GM10847 (cell line): ENCODE results near the gene PSAT1.
A peak's percentile ranks its signal among the peaks of the same experiment; 100 is the strongest.

Source experiments
- POLR2A ChIP-seq: IDR thresholded peaks from 2 replicates; pipeline ENCODE4 v1.6.1; 2011; ENCODE audit not compliant: insufficient read length; ENCODE audit errors: extremely low read depth

The PSAT1 gene

DNA sequence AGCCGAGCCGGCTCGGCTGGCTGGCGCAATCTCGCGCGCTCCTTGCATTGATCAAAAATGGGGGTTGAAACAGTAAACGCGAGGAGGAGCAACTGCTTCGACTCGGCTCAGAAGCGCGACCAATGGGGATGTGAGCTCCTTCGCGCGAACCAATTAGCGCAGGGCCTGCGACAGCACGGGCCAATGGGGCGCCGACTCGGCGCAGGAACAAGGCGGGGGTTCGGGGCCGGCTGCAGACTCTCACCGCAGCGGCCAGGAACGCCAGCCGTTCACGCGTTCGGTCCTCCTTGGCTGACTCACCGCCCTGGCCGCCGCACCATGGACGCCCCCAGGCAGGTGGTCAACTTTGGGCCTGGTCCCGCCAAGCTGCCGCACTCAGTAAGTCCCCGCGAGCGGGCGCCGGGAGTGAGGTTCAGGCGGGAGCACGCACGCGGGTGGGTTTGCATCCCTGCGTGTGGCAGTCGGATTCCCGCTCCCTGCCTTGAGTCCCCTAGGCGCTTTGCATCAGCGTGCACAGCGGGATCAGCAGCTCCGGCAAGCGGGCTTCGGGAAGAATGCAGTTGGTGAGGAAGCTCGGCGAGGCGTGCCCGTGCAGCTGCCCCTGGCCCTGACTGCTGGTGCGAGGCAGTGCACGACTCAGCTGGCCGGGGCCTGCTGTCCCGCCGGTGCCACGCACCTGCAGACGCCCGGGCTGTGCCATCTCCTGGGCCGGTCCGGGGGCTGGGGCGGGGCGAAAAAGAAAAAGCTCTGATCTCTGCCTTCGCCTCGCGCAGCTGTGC is at the start of gene PSAT1:
TSS of gene PSAT1 (plus strand) at position 233 of the 779 bp plus-strand sequence. CDS start at position 319, 86 bp downstream.
- peak; percentile 50 for TF ChIP-seq POLR2A

DNA sequence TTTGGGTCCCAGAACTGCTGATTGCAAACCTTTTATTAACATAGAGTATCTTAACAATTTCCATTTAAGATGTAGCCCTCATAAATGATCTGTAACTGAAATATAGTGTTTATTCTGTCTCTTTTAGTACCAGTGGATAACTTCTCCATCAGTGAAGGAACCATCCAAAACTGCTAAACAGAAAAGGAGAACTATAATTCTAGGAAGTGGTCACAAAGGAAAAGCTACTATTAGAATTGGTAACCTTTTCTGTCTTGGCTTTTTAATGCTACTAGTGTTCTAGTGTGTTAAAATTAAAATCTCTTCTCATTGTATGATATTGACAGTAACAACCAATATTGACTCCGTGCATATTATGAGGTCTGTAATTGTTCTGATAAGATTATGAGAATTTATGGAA is 48.3 kb upstream of the PSAT1 start:
- TF ChIP-seq POLR2A = no peak

DNA sequence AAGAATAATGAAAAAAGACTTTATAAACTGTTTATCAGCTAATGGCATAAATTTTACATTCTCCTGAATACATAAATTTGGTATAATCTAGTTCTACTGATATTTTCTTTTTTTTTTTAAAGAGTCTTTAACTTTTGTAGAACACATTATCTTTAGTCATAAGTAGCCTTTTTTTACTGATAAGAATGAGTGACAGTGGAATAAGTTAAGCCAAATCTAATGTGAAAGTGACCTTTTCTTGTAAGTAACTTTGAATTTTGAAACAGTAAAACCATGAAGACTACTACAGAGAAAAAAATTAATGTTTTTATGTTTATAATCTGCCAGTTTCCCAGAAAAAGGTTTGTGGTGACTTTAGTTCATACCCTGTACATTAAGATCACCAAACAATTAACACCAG is 47.4 kb upstream of the PSAT1 start:
- no peak for TF ChIP-seq POLR2A

DNA sequence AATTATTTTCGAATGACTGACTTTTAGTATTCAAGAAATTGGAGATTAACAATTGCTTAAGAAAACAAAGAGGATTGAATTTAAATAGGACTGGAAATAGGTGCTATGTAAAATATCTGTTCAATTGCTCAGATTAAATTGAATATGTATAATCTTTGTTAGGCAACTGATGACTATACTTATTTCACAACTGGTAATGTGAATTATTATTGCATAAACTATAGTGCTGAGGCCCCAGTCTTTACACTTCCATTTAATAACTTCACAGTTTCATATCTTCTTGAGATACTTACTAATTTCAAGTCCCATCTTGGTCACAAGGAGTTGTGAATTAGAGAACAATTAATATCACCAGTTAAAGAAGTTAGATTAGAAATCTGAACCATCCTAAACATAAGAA is 44.3 kb upstream of the PSAT1 start:
- no peak for TF ChIP-seq POLR2A

DNA sequence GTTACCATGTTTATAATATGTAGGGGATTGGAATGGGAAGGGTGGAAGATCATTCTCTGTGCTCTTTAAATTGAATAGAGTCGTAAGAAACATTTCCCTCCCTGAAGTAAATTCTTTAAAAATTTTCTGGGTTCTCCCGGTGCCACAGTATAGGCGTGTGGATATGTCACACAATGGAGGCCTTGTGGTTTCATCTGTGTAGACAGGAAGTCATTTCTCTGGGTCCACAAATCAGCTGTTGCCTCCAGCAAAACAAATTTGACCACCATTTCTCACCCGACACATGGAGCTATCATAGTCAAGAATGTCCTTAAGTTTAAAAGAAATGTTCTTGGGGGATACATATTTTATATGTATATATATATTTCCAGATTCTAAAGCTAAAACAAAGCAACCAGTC is 43.6 kb upstream of the PSAT1 start:
- TF ChIP-seq POLR2A = no peak

DNA sequence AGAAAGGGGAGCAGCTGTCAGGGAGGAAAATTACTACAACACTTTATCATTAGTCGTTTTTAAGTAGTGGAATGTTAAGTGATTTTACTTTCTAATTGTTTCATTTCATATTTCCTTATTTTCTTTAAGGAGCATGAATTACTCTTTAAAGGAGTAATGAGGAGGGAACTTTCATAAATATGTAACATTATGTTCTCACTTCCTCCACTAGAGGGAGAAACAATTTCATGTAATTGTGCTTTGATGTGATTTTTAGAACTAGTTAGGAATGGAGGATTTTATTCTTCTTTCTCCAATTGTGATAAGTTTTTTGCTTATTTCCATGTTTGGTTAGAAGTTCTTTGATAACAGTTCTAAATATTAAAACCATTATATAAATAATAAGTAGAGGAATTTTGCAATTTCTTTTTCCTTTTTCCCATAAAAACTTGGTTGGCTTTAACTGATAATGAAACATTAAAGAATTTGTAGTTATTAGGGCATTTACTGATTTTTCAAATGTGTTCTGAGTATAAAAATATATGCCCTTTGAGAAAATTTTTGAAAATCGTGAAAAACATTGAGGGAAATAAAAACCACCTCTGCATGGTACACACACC is 35.4 kb upstream of the PSAT1 start:
- TF ChIP-seq POLR2A = no peak

DNA sequence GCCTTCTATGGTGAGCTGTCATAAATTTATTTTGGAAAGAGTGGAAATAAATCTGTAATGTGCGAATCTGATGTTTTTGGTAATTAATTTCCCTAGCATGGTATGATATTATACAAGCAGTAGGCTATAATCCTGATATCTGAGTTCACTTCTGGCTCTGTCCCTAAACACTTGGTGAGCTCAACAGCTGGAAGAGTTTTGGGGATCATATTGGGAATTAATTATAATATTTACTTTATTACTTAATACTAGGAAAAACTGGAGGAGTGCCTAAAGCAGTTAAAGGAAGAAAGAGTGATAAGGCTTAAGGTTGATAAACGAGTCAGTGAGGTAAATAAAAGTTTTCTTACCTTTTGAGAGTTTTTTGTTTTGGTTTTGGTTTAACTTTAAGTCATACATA is 34.3 kb upstream of the PSAT1 start:
- no peak for TF ChIP-seq POLR2A

DNA sequence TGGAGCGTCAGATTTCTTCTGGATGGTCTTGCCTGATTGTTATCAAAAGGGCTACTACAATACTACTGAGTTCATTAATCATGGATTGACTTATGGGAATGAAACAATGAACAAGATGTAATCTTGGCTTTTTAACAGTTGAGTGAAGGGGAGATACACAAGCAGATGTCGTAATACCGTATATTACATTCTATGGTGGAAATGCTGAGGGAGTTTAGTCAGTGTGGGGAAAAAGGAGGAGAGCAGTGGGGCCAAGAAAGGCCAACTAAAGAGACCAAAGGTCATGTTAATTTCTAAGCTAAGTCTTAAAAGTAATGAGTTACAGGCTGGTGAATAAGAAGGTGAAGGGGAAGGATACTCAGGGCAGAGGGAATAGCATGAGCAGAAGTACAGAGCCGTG is 29.0 kb upstream of the PSAT1 start:
- TF ChIP-seq POLR2A = no peak

DNA sequence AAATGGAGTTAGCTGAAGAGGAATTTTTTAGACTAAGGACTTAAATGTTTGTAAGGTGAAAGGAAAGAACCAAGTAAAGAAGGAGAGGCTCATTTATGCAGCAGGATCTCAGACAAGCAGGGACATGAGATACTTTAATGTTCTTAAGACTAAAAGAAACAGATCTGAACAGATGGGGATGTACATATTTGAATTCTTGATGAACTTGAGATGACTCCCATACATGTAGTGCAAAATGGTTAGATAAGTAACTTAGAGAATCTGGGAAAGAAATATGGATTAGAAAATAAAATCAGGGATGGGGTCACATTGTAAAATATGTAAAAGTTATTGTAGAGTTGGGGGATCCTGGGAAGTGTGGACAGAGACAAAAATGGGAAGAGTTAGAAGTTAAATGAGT is 27.1 kb upstream of the PSAT1 start:
- TF ChIP-seq POLR2A = no peak

DNA sequence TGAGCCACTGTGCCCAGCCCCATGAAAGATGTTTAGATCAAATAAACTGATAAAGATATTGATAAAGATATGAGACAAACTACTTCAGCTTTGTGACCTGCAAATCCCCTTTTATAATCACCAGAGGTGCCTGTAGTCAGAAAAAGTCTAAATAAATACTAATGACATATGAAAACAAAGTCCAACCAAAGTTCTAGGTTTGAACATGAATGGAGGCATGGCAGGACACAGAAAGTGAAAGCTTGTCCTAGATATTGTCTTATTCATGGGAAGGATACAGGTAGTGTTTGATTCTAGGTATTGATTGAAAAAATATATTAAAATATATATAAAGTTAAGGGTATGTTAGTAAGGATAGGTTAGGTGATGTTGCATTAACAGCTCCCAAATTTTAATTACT is 24.6 kb upstream of the PSAT1 start:
- no peak for TF ChIP-seq POLR2A

DNA sequence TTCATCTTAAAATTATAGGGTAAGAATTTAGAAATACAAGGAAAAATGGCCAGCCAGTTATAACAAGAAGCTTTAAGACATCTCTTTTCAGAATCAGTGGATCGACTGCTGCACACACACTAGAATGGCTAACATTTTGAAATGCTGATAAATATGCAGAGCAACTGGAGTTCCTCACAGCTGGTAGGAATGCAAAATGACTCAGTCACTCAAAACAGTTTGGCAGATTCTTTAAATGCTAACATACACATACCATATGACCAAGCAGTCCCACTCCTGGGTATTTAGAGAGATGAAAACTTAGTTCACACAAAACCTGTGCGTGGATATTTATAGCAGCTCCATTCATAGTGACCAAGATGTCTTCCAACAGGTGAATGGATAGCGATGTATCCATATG is 23.2 kb upstream of the PSAT1 start:
- TF ChIP-seq POLR2A = no peak

DNA sequence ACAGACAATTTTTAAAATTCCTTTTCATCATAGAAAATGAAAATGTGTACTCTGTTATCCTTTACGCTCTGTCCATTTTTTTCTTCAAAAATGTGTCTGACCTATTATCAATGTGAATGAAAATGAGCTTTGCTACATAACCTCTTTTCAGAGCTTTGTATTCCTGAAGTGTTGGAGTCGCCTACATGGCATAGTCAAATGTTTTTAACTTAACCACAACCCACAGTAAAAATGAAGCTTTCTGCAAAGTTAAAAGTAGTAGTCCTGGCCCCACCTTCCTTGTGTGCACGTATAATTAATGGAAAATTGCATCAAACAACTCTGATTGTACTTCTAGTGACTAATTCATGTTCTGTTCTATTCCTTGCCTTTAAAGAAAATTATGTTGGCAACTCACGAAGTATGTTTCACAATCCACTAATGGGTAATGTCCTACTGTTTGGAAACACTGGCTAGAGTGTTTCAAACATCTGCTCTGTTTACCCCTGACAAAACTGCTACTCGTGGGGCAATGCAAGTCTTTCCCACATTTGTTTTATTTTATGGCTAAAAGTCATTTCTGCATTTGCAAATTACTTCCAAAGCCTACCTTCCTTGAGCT is 18.6 kb upstream of the PSAT1 start:
- TF ChIP-seq POLR2A = no peak

DNA sequence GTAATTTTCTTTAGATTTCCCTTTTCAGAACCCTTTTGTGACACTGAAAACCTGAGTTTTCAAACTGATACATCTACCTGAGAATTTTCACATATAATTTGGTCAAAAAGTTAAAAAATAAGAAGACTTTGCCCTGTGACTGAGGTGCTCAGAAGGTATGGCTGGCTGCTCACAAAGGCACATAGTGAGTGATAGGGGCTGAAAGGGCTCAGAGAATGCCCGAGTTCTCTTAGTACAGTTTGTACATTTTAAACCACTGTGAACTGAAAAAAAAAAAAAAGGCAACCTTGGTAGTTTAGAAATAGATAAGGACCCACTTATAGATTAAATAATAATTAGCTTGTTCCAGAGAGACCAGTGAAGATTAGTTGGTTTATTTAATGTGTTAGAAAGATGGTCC is 18.1 kb upstream of the PSAT1 start:
- no peak for TF ChIP-seq POLR2A

DNA sequence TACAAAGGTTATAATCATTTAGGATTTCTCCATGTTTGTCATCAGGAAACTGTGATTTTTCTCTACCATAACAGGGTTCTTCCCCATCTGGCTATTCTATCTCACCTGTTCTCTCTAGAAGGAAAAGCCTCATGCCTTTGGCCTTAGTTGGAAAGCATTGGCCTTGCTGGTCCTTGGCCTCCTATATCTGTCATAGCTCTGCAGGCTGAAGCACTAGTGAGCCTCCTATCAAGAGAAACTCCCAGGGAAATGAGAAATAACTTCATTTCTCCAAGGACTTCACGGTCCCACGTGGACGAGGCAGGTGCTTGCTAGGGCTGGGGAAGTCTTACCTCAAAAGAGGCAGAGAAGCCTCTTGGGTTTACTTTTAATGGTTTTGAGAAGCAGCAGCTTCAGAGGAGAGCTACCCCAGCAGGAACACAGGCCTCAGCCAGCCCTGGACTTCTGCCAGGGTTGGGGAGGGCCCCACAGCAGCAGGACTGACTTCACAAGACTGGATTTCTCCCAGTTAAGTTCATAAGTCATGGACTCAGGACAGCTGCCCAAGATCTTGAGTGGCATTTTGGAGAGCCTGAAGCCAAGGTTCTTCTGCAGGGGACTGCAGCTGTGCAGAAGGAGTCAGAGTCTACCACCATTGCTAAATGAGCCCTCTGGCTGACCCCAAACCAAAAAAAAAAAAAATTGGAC is 15.8 kb upstream of the PSAT1 start:
- TF ChIP-seq POLR2A = no peak

DNA sequence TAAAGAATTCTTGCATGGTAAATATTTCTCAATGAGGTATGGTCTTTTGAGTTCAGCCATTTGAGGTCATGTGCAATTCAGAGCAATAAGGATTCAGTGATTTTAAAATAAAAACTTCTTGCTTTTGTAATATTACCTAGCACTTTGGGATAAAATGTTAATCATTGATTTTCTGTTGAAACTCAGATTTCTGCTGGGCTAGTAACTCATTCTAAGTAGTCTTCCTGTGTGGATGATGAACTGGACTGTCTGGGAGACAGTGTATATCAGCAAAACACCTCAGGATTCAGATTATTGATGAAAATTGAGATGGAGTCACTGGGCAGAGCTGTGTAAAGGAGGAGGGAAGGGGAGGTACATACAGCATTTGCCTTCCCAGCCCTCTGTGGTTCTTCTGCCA is 10.8 kb upstream of the PSAT1 start:
- TF ChIP-seq POLR2A = no peak

DNA sequence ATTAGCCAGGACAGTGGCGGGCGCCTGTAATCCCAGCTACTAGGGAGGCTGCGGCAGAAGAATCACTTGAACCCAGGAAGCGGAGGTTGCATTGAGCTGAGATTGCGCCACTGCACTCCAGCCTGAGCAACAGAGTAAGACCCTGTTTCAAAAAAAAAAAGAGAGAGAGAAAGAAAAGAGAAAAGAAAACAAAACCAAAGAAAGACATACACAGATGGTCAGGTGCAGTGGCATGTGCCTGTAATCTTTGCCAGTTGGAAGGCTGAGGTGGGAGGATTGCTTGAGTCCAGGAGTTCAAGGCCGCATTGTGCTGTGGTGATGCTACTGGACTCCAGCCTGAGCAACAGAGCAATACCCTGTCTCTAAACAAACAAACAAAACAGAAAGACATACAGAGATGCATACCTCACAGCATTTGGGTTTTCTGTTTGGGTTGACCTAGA is 10.0 kb upstream of the PSAT1 start:
- no peak for TF ChIP-seq POLR2A
